Measurements from ENCODE around the gene CTNNBIP1.

DNA sequence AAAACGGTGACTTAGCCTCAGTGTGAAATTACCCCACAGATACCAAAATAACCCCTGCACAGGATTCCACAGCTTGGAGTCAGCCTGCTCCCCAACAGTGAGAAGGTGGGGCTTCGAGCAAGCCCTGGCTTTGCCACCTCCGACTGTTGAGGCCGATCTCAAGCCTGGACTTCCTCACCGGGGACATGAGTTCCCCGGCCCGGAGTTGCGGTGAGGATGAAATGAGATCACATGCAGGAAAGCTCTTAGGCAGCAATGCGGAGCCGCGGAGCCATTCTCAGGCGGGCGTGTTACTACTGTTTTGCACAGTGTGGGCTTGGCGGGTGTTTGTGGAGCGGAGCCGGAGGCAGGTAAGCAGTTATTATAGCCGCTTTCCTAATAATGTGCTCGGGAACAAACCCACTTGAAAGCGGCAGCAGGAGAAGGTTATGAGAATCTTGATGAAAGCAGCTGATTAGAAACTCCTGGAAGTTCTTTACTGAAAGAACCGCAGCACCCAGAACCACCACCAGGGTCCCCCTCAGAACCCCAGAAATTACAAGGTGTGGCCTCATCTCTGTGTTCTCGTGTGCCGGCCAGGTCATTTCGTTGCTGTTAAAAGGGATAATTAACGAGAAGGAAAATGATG, 82.4 kb downstream of the CTNNBIP1 start:
- TF ChIP-seq REST (IDR thresholded peaks at IDR 0.05; ENCODE audit: insufficient read depth in 1 of 2, low read depth in 2 of 2, low read length in 2 of 2) (no peak), POLR2AphosphoS5 (IDR thresholded peaks at IDR 0.05; ENCODE audit: low read depth, low read length) (no peak), TAF1 (IDR thresholded peaks at IDR 0.05; ENCODE audit: borderline replicate concordance, insufficient read depth, low read length) (no peak)
